MG63 (cell line): ENCODE measurements around the gene HES2. TPM values are rescaled to one million over a fixed set of nuclear protein-coding genes. Genes with fewer than 3 reads are reported as not detected.

Experiments
- DNase-seq: peaks from one replicate; pipeline ENCODE4 v3.0.0-alpha.2; 2020
- H3K27me3 ChIP-seq: fragments of 250-450 bp; sonication (Bioruptor Pico); 2 replicates; pipeline ENCODE4 v1.5.1; 2020; ENCODE audit warnings: mild to moderate bottlenecking, moderate library complexity
- H3K36me3 ChIP-seq: fragments of 250-450 bp; sonication (Bioruptor Pico); 2 replicates; pipeline ENCODE4 v1.5.1; 2020; ENCODE audit warnings: mild to moderate bottlenecking, moderate library complexity
- H3K4me3 ChIP-seq: fragments of 250-450 bp; sonication (Bioruptor Pico); 2 replicates; pipeline ENCODE4 v1.5.1; 2020; ENCODE audit warnings: mild to moderate bottlenecking, moderate library complexity
- H3K9me3 ChIP-seq: fragments of 250-450 bp; sonication (Bioruptor Pico); 2 replicates; pipeline ENCODE4 v1.5.1; 2020; ENCODE audit warnings: mild to moderate bottlenecking, moderate library complexity
- total RNA-seq: library from RNA; depleted of rRNA; stranded (reverse); fragments of >200 nt; shearing (Covaris generic); gene quantifications from 2 replicates; pipeline ENCODE4 v1.2.3, GENCODE V29; 2014; ENCODE audit warnings: low replicate concordance; rRNA removed

The HES2 gene
- 0.59 TPM in 1 of 2 replicates, not detected in the other for total RNA-seq

DNA sequence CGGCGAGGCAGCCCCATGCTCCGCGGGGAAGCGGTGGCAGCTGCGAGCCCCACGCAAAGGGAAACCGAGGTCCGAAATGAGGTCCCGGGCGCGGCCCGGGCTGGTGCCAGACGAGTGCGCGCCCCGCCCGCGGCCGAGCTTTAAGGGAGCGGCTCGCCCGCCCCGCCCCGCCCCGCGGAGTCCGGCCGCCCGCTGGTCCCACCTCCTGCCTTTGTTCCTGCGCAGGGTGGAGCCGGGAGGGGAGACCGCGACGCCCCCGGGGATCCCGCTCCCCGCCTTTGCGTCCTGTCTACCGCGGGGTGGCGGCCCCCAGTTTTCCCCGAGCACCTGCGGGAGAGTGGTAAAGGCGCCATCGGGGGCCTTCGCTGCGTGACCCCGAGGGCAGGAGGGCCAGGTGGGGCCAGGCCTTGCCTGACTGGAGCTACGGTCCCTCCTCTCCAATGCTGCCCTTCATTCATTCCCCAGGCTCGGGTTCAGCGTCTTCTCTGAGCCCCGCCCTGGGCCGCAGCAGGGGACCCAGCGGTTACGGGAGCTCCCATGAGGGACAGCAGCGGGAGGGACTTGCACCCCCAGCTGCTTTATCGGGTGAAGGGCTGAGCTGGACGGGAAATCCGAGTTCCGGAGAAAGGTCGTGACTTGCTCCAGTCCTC is at the start of gene HES2:
Gene HES2 (minus strand): TSS at position 116 of the 650 bp plus-strand sequence. CDS start 99 bp downstream, at position 17.
- DNase-seq = peak; percentile 49
- Histone ChIP-seq H3K36me3 (no peaks in the 10 kb centered on the region), H3K4me3 (peak within 1 kb of the TSS; percentile 41), H3K27me3 (peaks cover 8% of the 10 kb centered on the region), H3K9me3 (no peaks in the 10 kb centered on the region)

GRCh38 chr1:6468729-6469461 is 49.2 kb upstream of the HES2 start:
- no peak for DNase-seq
- Histone ChIP-seq H3K9me3 (no peaks in the 10 kb centered on the region), H3K27me3 (no peaks in the 10 kb centered on the region)

DNA sequence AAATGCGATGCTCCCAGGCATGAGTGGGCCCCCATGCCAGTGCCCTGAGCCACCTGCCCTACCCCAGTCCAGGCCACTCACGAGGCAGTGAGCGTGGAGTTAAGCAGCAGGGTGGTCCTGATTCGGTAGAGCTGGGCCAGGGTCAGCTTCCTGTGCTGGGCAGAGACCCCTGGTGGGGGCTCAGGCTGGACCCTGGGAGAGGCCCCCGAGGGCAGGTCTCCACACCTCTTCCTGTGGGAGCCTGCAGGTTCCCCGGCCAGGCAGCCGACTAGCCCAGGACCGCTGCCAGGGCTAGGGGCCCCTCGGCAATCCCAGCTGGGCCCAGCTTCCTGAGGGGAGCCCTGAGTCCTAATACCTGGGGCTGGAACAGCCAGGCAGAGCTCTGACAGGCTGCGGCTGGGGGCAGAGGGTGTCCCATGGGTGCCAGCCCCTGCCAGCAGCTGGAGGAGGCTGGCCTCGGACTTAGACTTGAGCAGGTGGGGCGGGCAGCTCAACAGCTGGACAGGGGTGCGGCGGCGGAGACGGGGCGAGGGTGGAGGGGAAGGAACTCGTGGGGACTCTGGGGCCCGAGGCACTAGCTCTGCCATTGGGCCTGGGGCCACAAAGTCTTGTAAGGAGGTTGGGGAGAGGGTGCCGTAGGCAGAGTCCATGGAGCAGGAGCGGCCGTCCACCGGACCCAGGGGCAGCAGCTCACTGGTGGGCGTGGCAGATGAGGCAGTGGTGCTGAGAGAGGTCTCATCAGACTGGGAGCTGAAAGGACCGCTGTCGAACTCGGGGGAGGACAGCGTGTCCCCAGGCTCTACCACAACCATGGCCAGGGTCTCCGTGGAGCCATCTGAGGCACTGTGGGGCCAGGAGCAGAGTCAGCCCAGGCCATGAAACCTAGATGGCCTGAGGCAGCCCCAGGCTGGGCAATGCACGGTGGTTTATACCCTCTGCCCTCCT is 48.3 kb upstream of the HES2 start:
- no peak for DNase-seq
- Histone ChIP-seq H3K9me3 (no peaks in the 10 kb centered on the region), H3K4me3 (no peak overlapping the region), H3K36me3 (no peaks in the 10 kb centered on the region), H3K27me3 (no peaks in the 10 kb centered on the region)

More at GRCh38 chr1:6468729-6469461, 49.2 kb upstream of the HES2 start:
- Histone ChIP-seq H3K4me3 (no peak overlapping the region), H3K36me3 (no peaks in the 10 kb centered on the region)

DNA sequence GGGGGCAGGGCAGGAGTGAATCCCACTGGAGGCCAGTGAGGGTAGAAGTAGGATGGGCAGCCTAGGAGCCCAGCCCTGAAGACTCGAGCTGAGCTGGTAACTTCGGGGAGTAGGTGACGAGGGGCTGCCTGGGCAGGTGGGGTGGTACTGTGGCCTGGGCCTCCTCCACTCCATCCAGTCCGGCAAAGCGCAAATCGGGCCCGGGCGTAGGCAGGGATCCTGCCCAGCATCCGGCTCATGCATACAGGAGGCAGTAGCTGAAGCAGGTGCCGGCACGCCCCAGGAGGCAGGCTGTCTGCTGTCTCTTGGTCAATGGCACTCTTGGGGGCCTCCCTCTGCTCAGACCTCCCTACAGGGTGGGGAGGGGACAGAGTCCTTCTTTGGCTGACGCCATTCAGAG is 47.5 kb upstream of the HES2 start:
- DNase-seq = no peak
- Histone ChIP-seq H3K4me3 (no peak overlapping the region), H3K36me3 (no peaks in the 10 kb centered on the region), H3K27me3 (no peaks in the 10 kb centered on the region), H3K9me3 (no peaks in the 10 kb centered on the region)

- DNase-seq = no peak
Measured at GRCh38 chr1:6466751-6467150, 47.0 kb upstream of the HES2 start.

GRCh38 chr1:6466023-6466422 is 46.3 kb upstream of the HES2 start, which contains the start of gene TNFRSF25:
TNFRSF25 (minus strand) TSS chr1:6466173; CDS start chr1:6466107, 66 bp downstream.
- DNase-seq = no peak
- H3K9me3 ChIP-seq = no peaks in the 10 kb centered on the region
- no peaks in the 10 kb centered on the region for H3K36me3 ChIP-seq
- no peak within 1 kb of the TSS for H3K4me3 ChIP-seq
- H3K27me3 ChIP-seq = no peaks in the 10 kb centered on the region

More at GRCh38 chr1:6466751-6467150, 47.0 kb upstream of the HES2 start:
- Histone ChIP-seq H3K9me3 (no peaks in the 10 kb centered on the region), H3K36me3 (no peaks in the 10 kb centered on the region), H3K27me3 (no peaks in the 10 kb centered on the region), H3K4me3 (no peak overlapping the region)

- DNase-seq = no peak
- Histone ChIP-seq H3K9me3 (no peaks in the 10 kb centered on the region), H3K27me3 (no peaks in the 10 kb centered on the region), H3K4me3 (no peak overlapping the region), H3K36me3 (no peaks in the 10 kb centered on the region)
Measured at GRCh38 chr1:6465461-6466005, 45.8 kb upstream of the HES2 start.

- Histone ChIP-seq H3K9me3 (no peaks in the 10 kb centered on the region), H3K4me3 (no peak overlapping the region), H3K27me3 (no peaks in the 10 kb centered on the region), H3K36me3 (no peaks in the 10 kb centered on the region)
- DNase-seq = no peak
Measured at GRCh38 chr1:6464915-6465314, 45.2 kb upstream of the HES2 start.

GRCh38 chr1:6464514-6464836 is 44.8 kb upstream of the HES2 start:
- Histone ChIP-seq H3K4me3 (no peak overlapping the region), H3K9me3 (no peaks in the 10 kb centered on the region), H3K27me3 (no peaks in the 10 kb centered on the region), H3K36me3 (no peaks in the 10 kb centered on the region)
- DNase-seq = peak; percentile 67

GRCh38 chr1:6463120-6463412 is 43.3 kb upstream of the HES2 start:
- H3K9me3 ChIP-seq = no peaks in the 10 kb centered on the region
- DNase-seq = no peak
- H3K27me3 ChIP-seq = no peaks in the 10 kb centered on the region
- no peaks in the 10 kb centered on the region for H3K36me3 ChIP-seq
- H3K4me3 ChIP-seq = no peak overlapping the region

DNA sequence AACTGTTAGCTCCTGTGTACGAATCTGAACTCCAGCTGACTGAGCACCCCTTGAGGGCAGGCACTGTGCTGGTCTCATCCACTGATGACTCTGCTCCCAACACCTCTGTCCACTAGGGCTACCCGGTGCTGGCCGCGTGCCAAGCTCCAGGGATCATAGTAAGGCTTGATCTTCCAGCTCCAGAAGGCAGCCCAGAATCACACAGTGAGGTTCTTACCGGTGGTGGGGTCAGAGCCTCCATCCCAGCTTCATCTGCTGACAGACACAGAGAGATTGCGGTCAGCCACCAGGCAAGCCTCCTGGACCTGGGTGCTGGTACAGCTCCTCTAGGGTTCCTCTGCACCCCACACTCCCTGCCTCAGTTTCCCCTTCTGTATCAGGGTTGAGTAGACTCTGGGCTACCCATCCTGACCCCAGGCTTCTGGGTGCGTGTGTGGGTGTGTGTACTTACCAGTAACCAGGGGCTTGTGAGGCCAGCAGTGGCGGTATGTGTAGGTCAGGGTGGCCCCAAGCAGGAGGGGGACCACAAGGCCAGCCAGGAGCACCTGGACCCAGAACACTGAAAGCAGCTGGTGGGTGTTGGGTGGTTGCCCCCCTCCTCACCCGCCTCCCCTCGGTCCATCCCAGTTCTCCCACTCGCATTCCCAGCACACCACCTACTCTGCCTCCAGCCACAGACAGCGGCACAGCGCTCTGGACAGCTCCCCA is 42.8 kb upstream of the HES2 start:
- no peaks in the 10 kb centered on the region for H3K27me3 ChIP-seq
- no peak for DNase-seq
- no peaks in the 10 kb centered on the region for H3K9me3 ChIP-seq
- H3K4me3 ChIP-seq = no peak overlapping the region
- no peaks in the 10 kb centered on the region for H3K36me3 ChIP-seq

DNA sequence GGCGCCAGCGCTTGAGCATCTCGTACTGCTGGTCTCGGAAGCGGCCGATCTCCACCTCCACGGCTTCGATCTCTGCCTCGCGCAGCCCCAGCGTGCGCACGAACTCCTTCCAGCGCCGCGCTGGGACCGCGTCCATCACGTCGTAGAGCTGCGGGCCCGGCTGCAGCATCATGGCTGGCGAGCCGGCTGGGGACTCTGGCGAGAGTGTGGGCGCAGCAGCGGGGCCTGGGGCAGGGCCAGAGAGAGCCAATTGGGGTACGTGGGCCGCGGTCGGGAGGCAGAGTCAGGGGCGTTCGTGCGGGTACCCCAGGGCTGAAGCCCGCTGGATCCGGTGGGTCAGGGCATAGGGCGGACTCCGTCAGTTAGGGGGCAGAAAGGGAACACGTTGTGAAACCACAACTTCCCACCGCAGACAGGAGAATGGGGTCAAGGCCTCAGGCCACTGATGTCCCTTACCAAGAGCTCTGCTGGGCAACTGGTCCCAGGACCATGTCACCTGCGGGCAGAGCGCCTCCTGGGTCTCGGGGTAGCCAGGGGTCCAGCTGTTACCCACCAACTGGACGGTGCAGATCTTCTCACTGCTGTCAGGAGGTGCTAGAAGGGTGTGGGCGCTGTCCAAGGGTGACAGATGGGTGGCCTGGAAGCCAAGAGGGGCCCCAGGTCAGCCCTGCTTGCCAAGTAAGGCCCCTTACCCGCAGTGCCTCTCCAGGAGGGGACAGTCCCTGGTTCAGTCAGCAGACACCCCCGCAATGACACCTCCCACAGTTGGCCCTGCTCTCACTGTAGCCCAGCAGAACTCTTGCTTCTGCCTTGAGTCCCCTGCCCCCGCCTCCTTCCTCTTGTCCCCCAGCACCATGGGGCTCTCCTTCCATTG is 42.1 kb upstream of the HES2 start:
- Histone ChIP-seq H3K4me3 (no peak overlapping the region), H3K9me3 (no peaks in the 10 kb centered on the region), H3K27me3 (no peaks in the 10 kb centered on the region), H3K36me3 (no peaks in the 10 kb centered on the region)
- DNase-seq = no peak

DNA sequence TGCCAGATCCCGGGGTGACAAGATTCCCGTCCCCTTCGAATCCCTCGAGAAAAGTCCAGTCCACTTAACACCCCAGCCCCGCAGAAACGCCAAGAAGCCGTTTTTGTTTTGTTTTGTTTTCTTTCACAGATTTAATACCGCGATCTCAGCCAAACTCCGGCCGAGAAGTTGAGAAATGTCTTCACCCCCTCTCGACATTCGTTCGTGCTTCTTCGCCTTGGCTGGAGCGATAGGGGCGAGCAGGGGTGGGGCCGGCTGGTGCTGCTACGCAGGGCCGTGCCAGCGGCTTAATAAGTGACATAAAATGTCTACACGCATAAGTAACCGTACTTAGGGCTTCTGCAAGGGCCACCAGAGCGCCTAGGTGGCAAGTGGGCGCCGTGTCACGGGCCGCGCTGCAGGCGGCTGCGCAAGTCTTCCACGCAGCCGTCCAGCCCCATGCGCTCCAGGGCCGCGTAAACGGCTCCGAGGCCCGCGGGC is 41.4 kb upstream of the HES2 start:
- no peaks in the 10 kb centered on the region for H3K36me3 ChIP-seq
- no peak overlapping the region for H3K4me3 ChIP-seq
- DNase-seq = no peak
- no peaks in the 10 kb centered on the region for H3K9me3 ChIP-seq
- H3K27me3 ChIP-seq = no peaks in the 10 kb centered on the region

DNA sequence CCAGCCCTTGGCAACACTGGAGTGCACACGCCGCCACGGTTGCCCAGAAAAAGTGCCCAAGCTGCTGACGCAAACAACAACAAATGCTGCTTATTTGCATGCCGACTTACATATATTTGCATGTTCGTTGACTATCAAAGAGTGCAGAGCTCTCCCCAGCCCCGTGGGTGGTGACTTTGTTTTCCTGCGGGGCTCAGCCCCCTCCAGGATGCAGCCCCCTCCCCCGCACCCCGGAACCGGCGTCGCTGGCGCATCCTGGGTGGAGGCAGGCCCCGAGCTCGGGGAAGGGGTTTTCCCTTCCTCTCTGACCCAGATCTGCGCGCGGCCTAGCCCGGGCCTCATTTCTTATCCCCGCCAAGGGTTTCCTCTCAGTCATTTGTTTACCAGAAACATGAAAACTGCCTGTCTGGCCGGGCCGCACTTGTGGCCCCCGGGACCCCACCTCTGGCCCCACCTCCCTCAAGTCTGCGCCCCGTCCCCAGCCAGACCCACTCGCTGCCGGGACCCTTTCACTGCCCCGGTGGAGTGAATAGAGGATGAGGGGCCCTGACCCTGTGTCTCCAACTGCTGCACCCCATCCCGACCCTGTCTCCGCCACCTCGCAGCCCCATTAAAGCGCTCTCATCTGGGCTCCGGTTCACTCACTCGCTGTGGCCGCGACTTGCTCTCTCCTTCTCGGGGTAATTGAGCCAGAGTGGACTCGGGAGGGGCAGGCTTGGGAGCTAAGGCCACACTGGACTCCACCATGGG is 40.8 kb upstream of the HES2 start:
- no peaks in the 10 kb centered on the region for H3K9me3 ChIP-seq
- no peaks in the 10 kb centered on the region for H3K27me3 ChIP-seq
- no peaks in the 10 kb centered on the region for H3K36me3 ChIP-seq
- no peak overlapping the region for H3K4me3 ChIP-seq
- DNase-seq = no peak

- H3K27me3 ChIP-seq = no peaks in the 10 kb centered on the region
- no peaks in the 10 kb centered on the region for H3K36me3 ChIP-seq
- no peak for DNase-seq
- H3K4me3 ChIP-seq = no peak overlapping the region
- H3K9me3 ChIP-seq = no peaks in the 10 kb centered on the region
Measured at GRCh38 chr1:6459850-6460265, 40.1 kb upstream of the HES2 start.
